Endodermal cell (in vitro differentiated cells): ENCODE data around the gene STK35. TPM values are rescaled to one million over a fixed set of nuclear protein-coding genes. Genes with fewer than 3 reads are reported as not detected.

Source experiments
- DNase-seq: peaks from one replicate; pipeline ENCODE4 v3.0.0-alpha.2; 2017
- H3K27ac ChIP-seq: 2 replicates; pipeline ENCODE4 v1.5.1; 2013; ENCODE audit warnings: mild to moderate bottlenecking, low read depth, low read length, moderate library complexity
- H3K27me3 ChIP-seq: 2 replicates; pipeline ENCODE4 v1.6.1; 2013; ENCODE audit warnings: mild to moderate bottlenecking, low read length, moderate library complexity; ENCODE audit not compliant: insufficient read depth, control insufficient read depth, poor library complexity, severe bottlenecking
- H3K36me3 ChIP-seq: 2 replicates; pipeline ENCODE4 v1.7.0; 2013; ENCODE audit warnings: mild to moderate bottlenecking, low read length, moderate library complexity; ENCODE audit not compliant: control insufficient read depth, insufficient read depth
- H3K4me1 ChIP-seq: one replicate; pipeline ENCODE4 v1.7.0; 2013; ENCODE audit warnings: low read length; ENCODE audit not compliant: control insufficient read depth, insufficient read depth
- H3K4me3 ChIP-seq: 2 replicates; pipeline ENCODE4 v1.5.1; 2013; ENCODE audit warnings: mild to moderate bottlenecking, low read length, moderate library complexity
- H3K9ac ChIP-seq: 2 replicates; pipeline ENCODE4 v1.6.1; 2013; ENCODE audit warnings: mild to moderate bottlenecking, low read length, moderate library complexity; ENCODE audit not compliant: poor library complexity, severe bottlenecking; ENCODE audit errors: extremely low read depth
- H3K9me3 ChIP-seq: 2 replicates; pipeline ENCODE4 v1.6.1; 2013; ENCODE audit warnings: mild to moderate bottlenecking, low read length, moderate library complexity; ENCODE audit not compliant: control insufficient read depth
- H3K27ac Mint-ChIP-seq: 2 replicates; pipeline ENCODE4 v1.8.0; 2020; ENCODE audit warnings: mixed read lengths
- H3K27me3 Mint-ChIP-seq: 2 replicates; pipeline ENCODE4 v1.8.0; 2021; ENCODE audit warnings: mild to moderate bottlenecking, mixed read lengths; ENCODE audit not compliant: insufficient read depth
- H3K36me3 Mint-ChIP-seq: 2 replicates; pipeline ENCODE4 v1.8.0; 2020; ENCODE audit warnings: low read depth, mixed read lengths
- H3K4me1 Mint-ChIP-seq: 2 replicates; pipeline ENCODE4 v1.8.0; 2020; ENCODE audit warnings: mixed read lengths
- H3K4me3 Mint-ChIP-seq: 2 replicates; pipeline ENCODE4 v1.8.0; 2020; ENCODE audit warnings: mild to moderate bottlenecking, moderate library complexity, mixed read lengths
- H3K9me3 Mint-ChIP-seq: 2 replicates; pipeline ENCODE4 v1.8.0; 2020; ENCODE audit warnings: mild to moderate bottlenecking, mixed read lengths
- CTCF ChIP-seq: fragments of 200-600 bp; sonication (generic); conservative IDR thresholded peaks from 2 replicates; pipeline ENCODE4 v1.5.0; 2021; ENCODE audit warnings: antibody characterized with exemption, mild to moderate bottlenecking
- WGBS, 2 experiments: methylation state at CpG; one replicate each; pipeline versions ENCODE4 v1.1.5 to v1.1.7; 2013; ENCODE audit warnings: missing lambda C conversion rate in 2 of 2, mixed read lengths in 1 of 2; ENCODE audit not compliant: insufficient coverage in 1 of 2, insufficient read length in 1 of 2; 5-methylcytosine and 5-hydroxymethylcytosine counted together
- total RNA-seq, 2 donors: library from RNA; stranded (reverse); fragmentation: NEBNext Ultra II Directional in 1 of 2; extraction: Animal tissue kit (Norgen Biotek cat#: 25700) in 1 of 2; gene quantifications; 2 replicates in 1 of 2; 3 replicates in 1 of 2; pipeline ENCODE4 v1.2.1, GENCODE V29; 2021

The STK35 gene
- total RNA-seq, 2 donors from 2014 or later = 44.0 to 46.3 TPM

GRCh38 chr20:2108987-2109386 lies 7.4 kb downstream of the STK35 start:
- peaks cover 28% of the 10 kb centered on the region for H3K4me1 Mint-ChIP-seq
- Histone ChIP-seq H3K9ac (no peak overlapping the region), H3K4me3 (no peak overlapping the region), H3K27ac (no peak overlapping the region), H3K9me3 (no peaks in the 10 kb centered on the region), H3K4me1 (no peaks in the 10 kb centered on the region), H3K36me3 (peaks cover 62% of the 10 kb centered on the region), H3K27me3 (no peaks in the 10 kb centered on the region)
- H3K4me3 Mint-ChIP-seq = no peak overlapping the region
- WGBS, 2 experiments = 96 to 100% methylated on average over 2 to 4 of the region's 4 CpGs
- H3K27me3 Mint-ChIP-seq = no peaks in the 10 kb centered on the region
- no peaks in the 10 kb centered on the region for H3K9me3 Mint-ChIP-seq
- H3K27ac Mint-ChIP-seq = no peak overlapping the region
- DNase-seq = no peak
- peaks cover 45% of the 10 kb centered on the region for H3K36me3 Mint-ChIP-seq
- no peak for TF ChIP-seq CTCF

GRCh38 chr20:2109425-2110210 lies 8.0 kb downstream of the STK35 start:
- DNase-seq = no peak
- no peak overlapping the region for H3K27ac ChIP-seq
- H3K9me3 ChIP-seq = no peaks in the 10 kb centered on the region
- no peaks in the 10 kb centered on the region for H3K27me3 Mint-ChIP-seq
- no peaks in the 10 kb centered on the region for H3K27me3 ChIP-seq
- peaks cover 41% of the 10 kb centered on the region for H3K36me3 Mint-ChIP-seq
- H3K9ac ChIP-seq = no peak overlapping the region
- H3K4me1 Mint-ChIP-seq = peaks cover 22% of the 10 kb centered on the region
- H3K36me3 ChIP-seq = peaks cover 69% of the 10 kb centered on the region
- no peak overlapping the region for H3K4me3 Mint-ChIP-seq
- TF ChIP-seq CTCF = no peak
- H3K4me3 ChIP-seq = no peak overlapping the region
- H3K9me3 Mint-ChIP-seq = no peaks in the 10 kb centered on the region
- H3K27ac Mint-ChIP-seq = no peak overlapping the region
- WGBS, 2 experiments = 92 to 93% methylated on average over 3 to 6 of the region's 6 CpGs
- H3K4me1 ChIP-seq = no peaks in the 10 kb centered on the region

- no peaks in the 10 kb centered on the region for H3K4me1 ChIP-seq
- H3K27me3 ChIP-seq = no peaks in the 10 kb centered on the region
- H3K36me3 ChIP-seq = peaks cover 64% of the 10 kb centered on the region
- no peak for TF ChIP-seq CTCF
- DNase-seq = no peak
- no peaks in the 10 kb centered on the region for H3K9me3 ChIP-seq
- Mint-ChIP-seq H3K27ac (no peak overlapping the region), H3K9me3 (no peaks in the 10 kb centered on the region), H3K36me3 (peaks cover 33% of the 10 kb centered on the region), H3K4me3 (no peak overlapping the region), H3K27me3 (no peaks in the 10 kb centered on the region), H3K4me1 (peaks cover 12% of the 10 kb centered on the region)
- no peak overlapping the region for H3K9ac ChIP-seq
- H3K27ac ChIP-seq = no peak overlapping the region
- WGBS, 2 experiments = 97% methylated on average over 4 of the region's 4 CpGs; no CpG with 5 or more reads in 1 of the 2 experiments
- no peak overlapping the region for H3K4me3 ChIP-seq
Observed at GRCh38 chr20:2112910-2113309, 11.3 kb downstream of the STK35 start.
